PC-3 (cell line): ENCODE data around the gene DSP. TPM values are rescaled to one million over a fixed set of nuclear protein-coding genes. Genes with fewer than 3 reads are reported as not detected.

Experiments used
- ATAC-seq: fragments of 200-7000 bp; cut with Tn5 transposase; 2 replicates; pipeline ENCODE4 v1.9.1; 2020; ENCODE audit warnings: mild to moderate bottlenecking, moderate library complexity
- BruUV-seq: library from RNA; stranded (reverse); fragments of 400-500 nt; replicated peaks from 2 replicates; lab custom pipeline; 2021; lab: Mats Ljungman, UMichigan
- CTCF ChIA-PET: fragments of 300-600 bp; sonication (Branson Sonifier 250); formaldehyde crosslinking; loops from one replicate; lab custom pipeline; 2022; ENCODE audit warnings: antibody characterized with exemption; lab: Charles Lee
- POLR2A ChIA-PET: fragments of 300-600 bp; sonication (Branson Sonifier 250); formaldehyde crosslinking; loops from one replicate; lab custom pipeline; 2022; ENCODE audit warnings: antibody characterized with exemption; ENCODE audit not compliant: unreplicated experiment; lab: Charles Lee
- DNase-seq: peaks from one replicate; pipeline ENCODE4 v3.0.0-alpha.2; 2015
- H2AFZ ChIP-seq: fragments of 300-600 bp; sonication (generic); 2 replicates; pipeline ENCODE4 v1.6.0; 2016; ENCODE audit warnings: antibody characterized with exemption, low read length
- H3F3A ChIP-seq: fragments of 300-600 bp; sonication (generic); one replicate; pipeline ENCODE4 v1.6.0; 2017; ENCODE audit warnings: antibody characterized with exemption, low read length, control low read depth, mild to moderate bottlenecking; ENCODE audit not compliant: unreplicated experiment
- H3K27ac ChIP-seq: fragments of 300-600 bp; sonication (generic); 2 replicates; pipeline ENCODE4 v1.5.1; 2016; ENCODE audit warnings: mild to moderate bottlenecking, low read length
- H3K27me3 ChIP-seq: fragments of 300-600 bp; sonication (generic); 2 replicates; pipeline ENCODE4 v1.6.1; 2016; ENCODE audit warnings: low read length, mixed read lengths
- H3K36me3 ChIP-seq: fragments of 300-600 bp; sonication (generic); 2 replicates; pipeline ENCODE4 v1.6.1; 2016; ENCODE audit warnings: low read depth, mixed run types, low read length, mixed read lengths
- H3K4me1 ChIP-seq: fragments of 300-600 bp; sonication (generic); 2 replicates; pipeline ENCODE4 v1.5.1; 2016; ENCODE audit warnings: low read length; ENCODE audit not compliant: insufficient read depth
- H3K4me2 ChIP-seq: fragments of 300-600 bp; sonication (generic); 2 replicates; pipeline ENCODE4 v1.6.0; 2016; ENCODE audit warnings: low read length
- H3K4me3 ChIP-seq: fragments of 300-600 bp; sonication (generic); 2 replicates; pipeline ENCODE4 v1.5.1; 2016; ENCODE audit warnings: mild to moderate bottlenecking, low read length, mixed read lengths
- H3K79me2 ChIP-seq: fragments of 300-600 bp; sonication (generic); 2 replicates; pipeline ENCODE4 v1.6.1; 2017; ENCODE audit warnings: low read length, mixed read lengths
- H3K9ac ChIP-seq: fragments of 300-600 bp; sonication (generic); 2 replicates; pipeline ENCODE4 v1.6.0; 2016; ENCODE audit warnings: mild to moderate bottlenecking, low read length
- H3K9me2 ChIP-seq: fragments of 300-600 bp; sonication (generic); replicated peaks from 2 replicates; pipeline ENCODE4 v1.6.1; 2016; ENCODE audit warnings: mixed run types, low read length, mixed read lengths
- H3K9me3 ChIP-seq: fragments of 300-600 bp; sonication (generic); 2 replicates; pipeline ENCODE4 v1.6.1; 2016; ENCODE audit warnings: low read length, mixed read lengths
- H4K20me1 ChIP-seq: fragments of 300-600 bp; sonication (generic); 2 replicates; pipeline ENCODE4 v1.6.1; 2016; ENCODE audit warnings: low read length, mixed read lengths
- EZH2 ChIP-seq: fragments of 300-600 bp; sonication (generic); IDR thresholded peaks from one replicate; pipeline ENCODE4 v1.6.1; 2017; ENCODE audit warnings: antibody characterized with exemption, mild to moderate bottlenecking, low read length; ENCODE audit not compliant: unreplicated experiment
- EZH2phosphoT487 ChIP-seq: fragments of 300-600 bp; sonication (generic); IDR thresholded peaks from 2 replicates; pipeline ENCODE4 v1.6.1; 2018; ENCODE audit warnings: mild to moderate bottlenecking, antibody characterized with exemption, low read length, borderline replicate concordance
- intact Hi-C: fragments of 100-400 bp; cut with micrococcal nuclease; formaldehyde crosslinking; loops from 2 replicates; pipeline ENCODE4 v1.9.0; 2023
- total RNA-seq: library from RNA; depleted of rRNA; stranded (reverse); fragments of >200 nt; gene quantifications from 2 replicates; pipeline ENCODE4 v1.2.3, GENCODE V29; 2014
- TF ChIP-seq, protein P1 (sequence below): fragments of 300-600 bp; sonication (generic); conservative IDR thresholded peaks from 2 replicates; pipeline ENCODE4 v1.5.1; 2017; ENCODE audit warnings: antibody characterized with exemption, low read depth, mild to moderate bottlenecking, low read length

The DSP gene
- total RNA-seq, 1 experiment from 2014 or later, result 54.7 TPM

DNA sequence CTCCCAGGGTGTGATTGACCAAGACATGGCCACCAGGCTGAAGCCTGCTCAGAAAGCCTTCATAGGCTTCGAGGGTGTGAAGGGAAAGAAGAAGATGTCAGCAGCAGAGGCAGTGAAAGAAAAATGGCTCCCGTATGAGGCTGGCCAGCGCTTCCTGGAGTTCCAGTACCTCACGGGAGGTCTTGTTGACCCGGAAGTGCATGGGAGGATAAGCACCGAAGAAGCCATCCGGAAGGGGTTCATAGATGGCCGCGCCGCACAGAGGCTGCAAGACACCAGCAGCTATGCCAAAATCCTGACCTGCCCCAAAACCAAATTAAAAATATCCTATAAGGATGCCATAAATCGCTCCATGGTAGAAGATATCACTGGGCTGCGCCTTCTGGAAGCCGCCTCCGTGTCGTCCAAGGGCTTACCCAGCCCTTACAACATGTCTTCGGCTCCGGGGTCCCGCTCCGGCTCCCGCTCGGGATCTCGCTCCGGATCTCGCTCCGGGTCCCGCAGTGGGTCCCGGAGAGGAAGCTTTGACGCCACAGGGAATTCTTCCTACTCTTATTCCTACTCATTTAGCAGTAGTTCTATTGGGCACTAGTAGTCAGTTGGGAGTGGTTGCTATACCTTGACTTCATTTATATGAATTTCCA, 43.9 kb downstream of the DSP start:
- Histone ChIP-seq H3K9ac (no peak overlapping the region), H2AFZ (no peak overlapping the region), H3K36me3 (peaks cover 34% of the 10 kb centered on the region), H3K9me3 (no peaks in the 10 kb centered on the region), H3K27ac (no peak overlapping the region), H3K9me2 (no peaks in the 10 kb centered on the region), H3K27me3 (no peaks in the 10 kb centered on the region), H3F3A (no peaks in the 10 kb centered on the region), H3K4me2 (no peak overlapping the region), H3K4me3 (no peak overlapping the region), H4K20me1 (no peaks in the 10 kb centered on the region), H3K4me1 (peaks cover 7% of the 10 kb centered on the region), H3K79me2 (peaks cover 5% of the 10 kb centered on the region)
- intact Hi-C loops, result no loop called here
- TF ChIP-seq EZH2phosphoT487 (no peak), EZH2 (no peak)
- TF ChIP-seq, protein P1, sequence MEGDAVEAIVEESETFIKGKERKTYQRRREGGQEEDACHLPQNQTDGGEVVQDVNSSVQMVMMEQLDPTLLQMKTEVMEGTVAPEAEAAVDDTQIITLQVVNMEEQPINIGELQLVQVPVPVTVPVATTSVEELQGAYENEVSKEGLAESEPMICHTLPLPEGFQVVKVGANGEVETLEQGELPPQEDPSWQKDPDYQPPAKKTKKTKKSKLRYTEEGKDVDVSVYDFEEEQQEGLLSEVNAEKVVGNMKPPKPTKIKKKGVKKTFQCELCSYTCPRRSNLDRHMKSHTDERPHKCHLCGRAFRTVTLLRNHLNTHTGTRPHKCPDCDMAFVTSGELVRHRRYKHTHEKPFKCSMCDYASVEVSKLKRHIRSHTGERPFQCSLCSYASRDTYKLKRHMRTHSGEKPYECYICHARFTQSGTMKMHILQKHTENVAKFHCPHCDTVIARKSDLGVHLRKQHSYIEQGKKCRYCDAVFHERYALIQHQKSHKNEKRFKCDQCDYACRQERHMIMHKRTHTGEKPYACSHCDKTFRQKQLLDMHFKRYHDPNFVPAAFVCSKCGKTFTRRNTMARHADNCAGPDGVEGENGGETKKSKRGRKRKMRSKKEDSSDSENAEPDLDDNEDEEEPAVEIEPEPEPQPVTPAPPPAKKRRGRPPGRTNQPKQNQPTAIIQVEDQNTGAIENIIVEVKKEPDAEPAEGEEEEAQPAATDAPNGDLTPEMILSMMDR, result no peak
- BruUV-seq, result no TSS peak
- no peak for ATAC-seq
- no peak for DNase-seq
- CTCF ChIA-PET, result no interaction called here
- POLR2A ChIA-PET, result no interaction called here

DNA sequence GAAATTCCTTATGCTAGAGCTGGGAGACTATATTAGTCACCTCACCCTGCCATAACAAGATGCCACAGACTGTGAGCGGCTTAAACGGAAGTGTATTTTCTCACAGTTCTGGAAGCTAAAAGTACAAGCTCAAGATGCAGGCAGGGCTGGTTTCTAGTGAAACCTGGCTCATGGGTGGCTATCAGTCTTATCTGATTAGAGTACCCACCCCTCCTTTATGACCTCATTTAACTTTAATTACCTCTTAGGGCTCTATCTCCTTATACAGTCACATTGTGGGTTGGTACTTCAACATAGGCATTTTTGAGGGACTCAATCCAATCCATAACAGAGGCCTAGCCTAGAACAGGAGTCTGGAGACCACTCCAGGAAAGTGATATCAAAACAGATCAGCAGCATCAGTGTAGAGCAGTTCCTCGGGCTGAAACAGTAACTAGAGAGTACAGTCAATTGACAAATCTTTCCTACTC, 46.2 kb downstream of the DSP start:
- peak; percentile 22 for DNase-seq
- no peak for ATAC-seq
- POLR2A ChIA-PET, result no interaction called here
- peaks cover 11% of the 10 kb centered on the region; the same call in 1 of the 2 replicates for H4K20me1 ChIP-seq
- H3K27me3 ChIP-seq, result no peaks in the 10 kb centered on the region
- H3F3A ChIP-seq, result no peaks in the 10 kb centered on the region
- H3K4me1 ChIP-seq, result peaks cover 18% of the 10 kb centered on the region
- no peak overlapping the region for H3K4me2 ChIP-seq
- no peak overlapping the region for H3K4me3 ChIP-seq
- H3K27ac ChIP-seq, result no peak overlapping the region
- intact Hi-C loops, result no loop called here
- BruUV-seq, result no TSS peak
- CTCF ChIA-PET, result no interaction called here
- peaks cover 27% of the 10 kb centered on the region for H3K79me2 ChIP-seq
- peaks cover 18% of the 10 kb centered on the region for H3K36me3 ChIP-seq
- no peak overlapping the region for H2AFZ ChIP-seq
- TF ChIP-seq, protein P1, result no peak
- TF ChIP-seq EZH2phosphoT487 (no peak), EZH2 (no peak)
- no peaks in the 10 kb centered on the region for H3K9me2 ChIP-seq
- no peak overlapping the region for H3K9ac ChIP-seq
- no peaks in the 10 kb centered on the region for H3K9me3 ChIP-seq

DNA sequence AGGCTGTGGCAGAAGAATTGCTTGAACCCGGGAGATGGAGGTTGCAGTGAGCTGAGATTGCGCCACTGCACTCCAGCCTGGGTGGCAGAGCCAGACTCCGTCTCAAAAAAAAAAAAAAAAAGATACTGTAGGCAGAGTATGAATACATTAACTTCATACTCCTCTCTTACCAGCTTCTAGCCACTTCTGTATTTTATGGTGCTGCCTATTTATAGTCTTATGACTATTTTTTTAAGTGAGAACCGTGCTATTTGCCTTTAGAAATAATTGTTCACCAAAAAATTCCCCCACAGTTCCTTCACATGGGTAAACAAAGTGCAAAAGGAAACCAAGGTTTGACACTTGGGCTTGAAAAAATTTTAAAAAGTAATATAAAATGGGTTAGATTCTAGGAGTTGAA, 47.0 kb downstream of the DSP start:
- BruUV-seq, result no TSS peak
- no peaks in the 10 kb centered on the region for H3K27me3 ChIP-seq
- no peak overlapping the region for H3K4me3 ChIP-seq
- no peak overlapping the region for H3K27ac ChIP-seq
- H3K9ac ChIP-seq, result no peak overlapping the region
- H3K36me3 ChIP-seq, result peaks cover 10% of the 10 kb centered on the region
- H3K9me3 ChIP-seq, result no peaks in the 10 kb centered on the region
- intact Hi-C loops, result no loop called here
- no peak overlapping the region for H2AFZ ChIP-seq
- peaks cover 35% of the 10 kb centered on the region for H3K79me2 ChIP-seq
- ChIA-PET POLR2A (no interaction called here), CTCF (no interaction called here)
- peaks cover 18% of the 10 kb centered on the region for H3K4me1 ChIP-seq
- H3F3A ChIP-seq, result no peaks in the 10 kb centered on the region
- ATAC-seq (no peak), DNase-seq (no peak)
- no peaks in the 10 kb centered on the region for H3K9me2 ChIP-seq
- H4K20me1 ChIP-seq, result peaks cover 11% of the 10 kb centered on the region; the same call in 1 of the 2 replicates
- no peak overlapping the region for H3K4me2 ChIP-seq
- TF ChIP-seq EZH2 (no peak), EZH2phosphoT487 (no peak)
- TF ChIP-seq, protein P1, result no peak
